B cell (primary cell): ENCODE data around the gene NPRL2.
A peak's percentile ranks its signal among the peaks of the same experiment; 100 is the strongest.

Experiments
- CTCF ChIP-seq: fragments of 200-600 bp; IDR thresholded peaks from one replicate; pipeline ENCODE4 v1.8.0; 2022; ENCODE audit warnings: antibody characterized with exemption, mild to moderate bottlenecking
- EZH2 ChIP-seq: IDR thresholded peaks from 2 replicates; pipeline ENCODE4 v1.6.1; 2012; ENCODE audit warnings: borderline replicate concordance, low read depth, mild to moderate bottlenecking, moderate library complexity, low read length; ENCODE audit not compliant: insufficient read depth, poor library complexity, severe bottlenecking

- peak; percentile 83 for TF ChIP-seq CTCF
- no peak for TF ChIP-seq EZH2
These were observed 26.0 kb downstream of the NPRL2 start for GRCh38 chr3:50324351-50325112.
